HEK293T (cell line): ENCODE results near the gene POMT1.
"Not testable (repeated sequence)": the region's sequence is repeated elsewhere in the genome, so short reads cannot be mapped to it uniquely, and the experiment has no call there.

Experiments used
- CTCF ChIA-PET: fragments of 350-600 bp; formaldehyde crosslinking; extraction: SDS; loops from one replicate; lab custom pipeline; 2021; ENCODE audit warnings: antibody characterized with exemption, inconsistent platforms; lab: Yijun Ruan, JAX
- POLR2A ChIA-PET: fragments of 350-600 bp; formaldehyde crosslinking; extraction: SDS; loops from one replicate; lab custom pipeline; 2020; ENCODE audit warnings: antibody characterized with exemption, inconsistent platforms; lab: Yijun Ruan, JAX
- DNase-seq: peaks from one replicate; pipeline ENCODE4 v3.0.0; 2012; ENCODE audit warnings: mixed read lengths; ENCODE audit errors: extremely low spot score
- ARNT ChIP-seq: fragments of 450-650 bp; IDR thresholded peaks from 2 replicates; pipeline ENCODE4 v1.6.1; 2017; ENCODE audit warnings: mild to moderate bottlenecking
- BHLHE40 ChIP-seq: fragments of 450-650 bp; IDR thresholded peaks from 2 replicates; pipeline ENCODE4 v1.6.1; 2016; ENCODE audit warnings: mild to moderate bottlenecking, moderate library complexity, borderline replicate concordance
- CTBP1 ChIP-seq: fragments of 450-650 bp; IDR thresholded peaks from 2 replicates; pipeline ENCODE4 v1.6.1; 2016; ENCODE audit warnings: borderline replicate concordance
- ELF4 ChIP-seq: fragments of 450-650 bp; IDR thresholded peaks from 2 replicates; pipeline ENCODE4 v1.6.1; 2017; ENCODE audit warnings: antibody characterized with exemption
- FOXA1 ChIP-seq: fragments of 450-650 bp; IDR thresholded peaks from 2 replicates; pipeline ENCODE4 v1.6.1; 2016; ENCODE audit warnings: mild to moderate bottlenecking
- FOXK2 ChIP-seq: fragments of 450-650 bp; IDR thresholded peaks from 2 replicates; pipeline ENCODE4 v1.6.1; 2016; ENCODE audit warnings: mild to moderate bottlenecking
- FOXM1 ChIP-seq: fragments of 450-650 bp; IDR thresholded peaks from 2 replicates; pipeline ENCODE4 v1.6.1; 2017; ENCODE audit warnings: mild to moderate bottlenecking, borderline replicate concordance
- HDGF ChIP-seq: fragments of 450-650 bp; IDR thresholded peaks from 2 replicates; pipeline ENCODE4 v1.6.1; 2017; ENCODE audit warnings: antibody characterized with exemption, borderline replicate concordance
- L3MBTL2 ChIP-seq: fragments of 450-650 bp; conservative IDR thresholded peaks from 2 replicates; pipeline ENCODE4 v1.6.1; 2016; ENCODE audit warnings: mild to moderate bottlenecking
- LEF1 ChIP-seq: fragments of 450-650 bp; IDR thresholded peaks from 2 replicates; pipeline ENCODE4 v1.6.1; 2017; ENCODE audit warnings: mild to moderate bottlenecking, borderline replicate concordance
- NFRKB ChIP-seq: fragments of 450-650 bp; IDR thresholded peaks from 2 replicates; pipeline ENCODE4 v1.6.1; 2016; ENCODE audit warnings: mild to moderate bottlenecking, moderate library complexity
- SP1 ChIP-seq: fragments of 450-650 bp; IDR thresholded peaks from 2 replicates; pipeline ENCODE4 v1.6.1; 2017
- SUZ12 ChIP-seq: fragments of 450-650 bp; IDR thresholded peaks from 2 replicates; pipeline ENCODE4 v1.6.1; 2016; ENCODE audit warnings: mild to moderate bottlenecking
- TARDBP ChIP-seq: fragments of 450-650 bp; IDR thresholded peaks from 2 replicates; pipeline ENCODE4 v1.6.1; 2016
- ZNF384 ChIP-seq: fragments of 450-650 bp; IDR thresholded peaks from 2 replicates; pipeline ENCODE4 v1.6.1; 2016
- TF ChIP-seq, protein P1 (sequence below): fragments of 450-650 bp; IDR thresholded peaks from 2 replicates; pipeline ENCODE4 v1.6.1; 2016

Gene POMT1, protein sequence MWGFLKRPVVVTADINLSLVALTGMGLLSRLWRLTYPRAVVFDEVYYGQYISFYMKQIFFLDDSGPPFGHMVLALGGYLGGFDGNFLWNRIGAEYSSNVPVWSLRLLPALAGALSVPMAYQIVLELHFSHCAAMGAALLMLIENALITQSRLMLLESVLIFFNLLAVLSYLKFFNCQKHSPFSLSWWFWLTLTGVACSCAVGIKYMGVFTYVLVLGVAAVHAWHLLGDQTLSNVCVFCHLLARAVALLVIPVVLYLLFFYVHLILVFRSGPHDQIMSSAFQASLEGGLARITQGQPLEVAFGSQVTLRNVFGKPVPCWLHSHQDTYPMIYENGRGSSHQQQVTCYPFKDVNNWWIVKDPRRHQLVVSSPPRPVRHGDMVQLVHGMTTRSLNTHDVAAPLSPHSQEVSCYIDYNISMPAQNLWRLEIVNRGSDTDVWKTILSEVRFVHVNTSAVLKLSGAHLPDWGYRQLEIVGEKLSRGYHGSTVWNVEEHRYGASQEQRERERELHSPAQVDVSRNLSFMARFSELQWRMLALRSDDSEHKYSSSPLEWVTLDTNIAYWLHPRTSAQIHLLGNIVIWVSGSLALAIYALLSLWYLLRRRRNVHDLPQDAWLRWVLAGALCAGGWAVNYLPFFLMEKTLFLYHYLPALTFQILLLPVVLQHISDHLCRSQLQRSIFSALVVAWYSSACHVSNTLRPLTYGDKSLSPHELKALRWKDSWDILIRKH

DNA sequence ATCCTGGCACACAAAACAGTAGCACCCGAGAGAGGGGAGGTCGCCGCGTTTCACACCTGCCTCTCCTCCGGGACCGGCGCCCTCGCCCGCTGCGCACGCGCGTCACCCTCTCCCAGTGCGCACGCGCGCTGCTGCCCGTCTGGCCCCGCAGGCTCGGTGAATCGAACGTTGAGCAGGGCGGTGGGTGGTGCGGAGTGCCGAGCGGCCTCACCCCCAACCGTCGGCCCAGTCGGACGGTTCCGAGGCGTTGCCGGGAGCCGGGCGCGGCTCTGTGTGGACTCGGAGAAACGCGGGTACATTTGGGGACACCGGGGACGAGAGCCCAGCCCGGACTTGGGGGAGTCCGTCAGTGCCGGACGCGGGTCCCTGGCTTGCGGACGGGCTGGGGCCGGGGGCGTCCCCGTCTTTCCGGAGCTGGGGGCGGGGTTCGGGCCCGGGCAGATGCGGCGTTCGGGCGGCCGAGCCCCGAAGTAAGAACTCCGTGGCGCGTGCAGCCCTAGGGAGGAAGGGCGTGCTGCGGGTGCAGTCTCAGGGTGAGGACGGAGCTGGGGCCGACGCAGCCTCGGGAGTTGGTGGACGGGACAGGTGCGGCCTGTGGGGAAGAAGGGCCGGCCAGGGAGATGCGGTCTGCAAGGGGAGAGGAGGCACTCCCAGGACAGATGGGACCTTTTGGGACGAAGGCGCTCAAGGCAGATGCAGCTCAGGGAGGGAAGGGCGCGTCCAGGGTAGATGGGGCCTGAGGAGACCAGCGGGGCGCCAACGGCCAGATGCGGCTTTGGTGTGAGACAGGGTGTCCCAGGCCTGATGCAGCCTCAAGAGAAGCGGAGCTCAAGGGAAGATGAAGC is at the start of gene POMT1:
POMT1 (plus strand) TSS at position 138 of the 845 bp plus-strand sequence. CDS start 1,301 bp downstream, outside the sequence.
- peak; percentile 97 for DNase-seq
- no peak for TF ChIP-seq LEF1
- no peak for TF ChIP-seq ELF4
- TF ChIP-seq, protein P1, sequence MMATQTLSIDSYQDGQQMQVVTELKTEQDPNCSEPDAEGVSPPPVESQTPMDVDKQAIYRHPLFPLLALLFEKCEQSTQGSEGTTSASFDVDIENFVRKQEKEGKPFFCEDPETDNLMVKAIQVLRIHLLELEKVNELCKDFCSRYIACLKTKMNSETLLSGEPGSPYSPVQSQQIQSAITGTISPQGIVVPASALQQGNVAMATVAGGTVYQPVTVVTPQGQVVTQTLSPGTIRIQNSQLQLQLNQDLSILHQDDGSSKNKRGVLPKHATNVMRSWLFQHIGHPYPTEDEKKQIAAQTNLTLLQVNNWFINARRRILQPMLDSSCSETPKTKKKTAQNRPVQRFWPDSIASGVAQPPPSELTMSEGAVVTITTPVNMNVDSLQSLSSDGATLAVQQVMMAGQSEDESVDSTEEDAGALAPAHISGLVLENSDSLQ, result no peak
- TF ChIP-seq SP1, result no peak
- TF ChIP-seq L3MBTL2, result peak; percentile 80; the same call in 1 of the 2 replicates
- TF ChIP-seq HDGF, result no peak
- no peak for TF ChIP-seq ARNT
- ChIA-PET POLR2A (interaction anchor here (1.0 to 1.2 kb wide), 3 partner anchors 20 to 130 kb away, joined by 3 to 8 read pairs (median 4); no protein-coding TSS in a partner anchor), CTCF (no interaction called here)

DNA sequence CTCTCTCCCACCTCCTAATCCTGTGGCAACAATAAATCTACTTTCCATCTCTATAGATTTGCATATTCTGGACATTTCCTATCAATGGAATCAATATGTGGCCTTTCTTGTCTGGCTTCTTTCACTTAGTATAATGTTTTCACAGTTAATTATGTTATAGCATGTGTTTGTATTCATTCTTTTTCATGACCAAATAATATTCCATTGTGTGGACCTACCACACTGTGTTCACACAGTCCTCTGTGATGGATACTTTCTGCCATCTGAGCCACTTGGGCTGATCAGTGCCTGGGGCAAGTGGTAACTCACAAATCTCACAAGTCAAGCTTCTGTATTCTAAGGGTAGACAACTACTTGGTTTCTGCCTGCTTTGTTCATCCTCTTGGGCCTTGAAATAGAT is 48.7 kb upstream of the POMT1 start:
- ChIA-PET CTCF (no interaction called here), POLR2A (no interaction called here)
- TF ChIP-seq BHLHE40 (no peak), FOXK2 (no peak), SP1 (no peak), FOXA1 (no peak), CTBP1 (no peak), FOXM1 (no peak)
- no peak for DNase-seq

DNA sequence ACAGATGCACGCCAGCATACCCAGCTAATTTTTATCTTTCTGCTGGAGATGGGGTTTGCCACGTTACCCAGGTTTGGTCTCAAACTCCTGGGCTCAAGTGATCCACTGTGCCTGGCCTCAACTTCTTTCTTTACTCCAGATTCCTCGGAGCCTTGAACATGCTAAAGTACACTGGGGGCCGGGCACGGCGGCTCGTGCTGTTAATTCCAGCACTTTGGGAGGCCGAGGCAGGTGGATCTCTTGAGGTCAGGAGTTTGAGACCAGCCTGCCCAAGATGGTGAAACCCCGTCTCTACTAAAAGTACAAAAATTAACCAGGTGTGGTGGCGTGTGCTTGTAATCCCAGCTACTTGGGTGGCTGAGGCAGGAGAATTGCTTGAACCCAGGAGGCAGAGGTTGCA is 47.1 kb upstream of the POMT1 start:
- CTCF ChIA-PET, result interaction anchor here (0.7 kb wide), 1 partner anchor 359 kb away, joined by 3 read pairs; the partner anchor contains the start of gene AIF1L
- POLR2A ChIA-PET, DNase-seq: not testable (repeated sequence)

DNA sequence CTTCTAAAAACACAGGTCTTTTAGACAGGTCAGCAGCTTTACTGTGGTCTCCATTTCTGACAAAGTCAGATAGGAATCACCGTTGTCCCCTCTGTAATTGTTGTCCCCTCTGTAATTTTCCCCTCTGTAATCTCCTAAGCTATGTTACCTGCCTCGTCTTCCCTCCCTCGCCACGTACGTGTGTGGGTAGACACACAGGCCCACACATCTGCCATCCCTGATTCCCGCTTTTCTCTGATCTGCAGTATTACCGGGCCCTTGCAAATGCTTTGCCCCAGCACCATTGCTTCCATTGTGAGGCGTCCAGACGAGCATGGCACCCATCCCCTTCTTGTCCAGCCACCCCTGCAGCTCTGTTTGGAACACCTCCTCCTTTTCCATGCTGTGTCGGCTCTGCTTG is 45.0 kb upstream of the POMT1 start:
- no peak for TF ChIP-seq ELF4
- POLR2A ChIA-PET, result no interaction called here
- no peak for DNase-seq
- CTCF ChIA-PET, result interaction anchor here (0.6 kb wide), 1 partner anchor 25 kb away, joined by 3 read pairs; no protein-coding TSS in a partner anchor

DNA sequence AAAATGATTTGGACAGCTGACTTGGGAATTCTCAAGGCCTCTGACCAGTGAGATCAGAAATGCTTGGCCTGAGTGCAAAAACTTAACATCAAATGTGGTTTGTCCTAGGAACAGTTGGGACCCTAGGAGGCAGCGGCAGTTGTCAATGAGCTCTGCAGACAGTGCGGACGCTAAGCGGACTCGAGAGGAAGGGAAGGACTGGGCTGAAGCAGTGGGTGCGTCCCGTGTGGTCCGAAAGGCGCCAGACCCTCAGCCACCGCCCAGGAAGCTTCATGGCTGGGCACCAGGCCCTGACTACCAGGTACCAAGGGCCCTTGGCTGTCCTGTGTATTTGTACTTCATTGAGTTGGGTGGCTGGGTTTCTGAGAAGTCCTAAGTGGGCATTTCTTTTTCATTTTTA is 43.7 kb upstream of the POMT1 start:
- DNase-seq, result no peak
- CTCF ChIA-PET, result no interaction called here
- POLR2A ChIA-PET, result no interaction called here
- TF ChIP-seq SP1 (no peak), SUZ12 (no peak), FOXA1 (no peak), CTBP1 (no peak), ARNT (no peak), FOXM1 (no peak), L3MBTL2 (no peak), ZNF384 (no peak), BHLHE40 (no peak), NFRKB (no peak), FOXK2 (no peak)
- TF ChIP-seq, protein P1, result no peak

DNA sequence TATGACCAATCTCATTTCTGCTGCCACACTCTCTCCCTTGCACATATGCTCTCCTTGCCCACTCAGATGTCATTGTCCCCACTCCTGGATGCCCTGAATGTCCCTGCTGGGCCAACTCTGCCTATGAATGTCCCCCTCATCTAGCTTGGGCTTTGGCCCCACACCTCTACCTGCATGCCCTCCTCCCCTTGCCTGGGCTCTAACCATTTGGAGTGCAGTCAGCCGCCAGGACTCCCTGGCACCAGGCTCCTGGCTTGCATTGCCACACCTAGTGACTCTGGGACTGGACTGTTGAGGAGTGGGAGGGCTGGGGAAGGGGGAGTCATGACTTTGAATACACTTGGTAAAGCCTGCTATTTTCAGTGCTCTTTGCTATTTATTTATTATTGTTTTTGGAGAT is 41.6 kb upstream of the POMT1 start:
- POLR2A ChIA-PET, result no interaction called here
- TF ChIP-seq FOXA1, result no peak
- TF ChIP-seq L3MBTL2, result no peak
- no peak for TF ChIP-seq NFRKB
- TF ChIP-seq TARDBP, result no peak
- no peak for TF ChIP-seq HDGF
- no peak for TF ChIP-seq CTBP1
- no peak for TF ChIP-seq FOXM1
- CTCF ChIA-PET, result no interaction called here
- DNase-seq, result no peak
